GM10266 (cell line): Measurements from ENCODE around the gene SYT9.

Experiments
- DNase-seq: peaks from one replicate; pipeline ENCODE4 v3.0.0; 2012; ENCODE audit errors: extremely low spot score
- TF ChIP-seq, protein P1 (sequence below): IDR thresholded peaks from 2 replicates; pipeline ENCODE4 v1.5.1; 2012; ENCODE audit warnings: mild to moderate bottlenecking, low read depth; ENCODE audit not compliant: control insufficient read depth, insufficient read depth; ENCODE audit errors: missing control alignments

The SYT9 gene

GRCh38 chr11:7286178-7286577 is 34.5 kb downstream of the SYT9 start:
- TF ChIP-seq, protein P1, sequence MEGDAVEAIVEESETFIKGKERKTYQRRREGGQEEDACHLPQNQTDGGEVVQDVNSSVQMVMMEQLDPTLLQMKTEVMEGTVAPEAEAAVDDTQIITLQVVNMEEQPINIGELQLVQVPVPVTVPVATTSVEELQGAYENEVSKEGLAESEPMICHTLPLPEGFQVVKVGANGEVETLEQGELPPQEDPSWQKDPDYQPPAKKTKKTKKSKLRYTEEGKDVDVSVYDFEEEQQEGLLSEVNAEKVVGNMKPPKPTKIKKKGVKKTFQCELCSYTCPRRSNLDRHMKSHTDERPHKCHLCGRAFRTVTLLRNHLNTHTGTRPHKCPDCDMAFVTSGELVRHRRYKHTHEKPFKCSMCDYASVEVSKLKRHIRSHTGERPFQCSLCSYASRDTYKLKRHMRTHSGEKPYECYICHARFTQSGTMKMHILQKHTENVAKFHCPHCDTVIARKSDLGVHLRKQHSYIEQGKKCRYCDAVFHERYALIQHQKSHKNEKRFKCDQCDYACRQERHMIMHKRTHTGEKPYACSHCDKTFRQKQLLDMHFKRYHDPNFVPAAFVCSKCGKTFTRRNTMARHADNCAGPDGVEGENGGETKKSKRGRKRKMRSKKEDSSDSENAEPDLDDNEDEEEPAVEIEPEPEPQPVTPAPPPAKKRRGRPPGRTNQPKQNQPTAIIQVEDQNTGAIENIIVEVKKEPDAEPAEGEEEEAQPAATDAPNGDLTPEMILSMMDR, result no peak
- no peak for DNase-seq

DNA sequence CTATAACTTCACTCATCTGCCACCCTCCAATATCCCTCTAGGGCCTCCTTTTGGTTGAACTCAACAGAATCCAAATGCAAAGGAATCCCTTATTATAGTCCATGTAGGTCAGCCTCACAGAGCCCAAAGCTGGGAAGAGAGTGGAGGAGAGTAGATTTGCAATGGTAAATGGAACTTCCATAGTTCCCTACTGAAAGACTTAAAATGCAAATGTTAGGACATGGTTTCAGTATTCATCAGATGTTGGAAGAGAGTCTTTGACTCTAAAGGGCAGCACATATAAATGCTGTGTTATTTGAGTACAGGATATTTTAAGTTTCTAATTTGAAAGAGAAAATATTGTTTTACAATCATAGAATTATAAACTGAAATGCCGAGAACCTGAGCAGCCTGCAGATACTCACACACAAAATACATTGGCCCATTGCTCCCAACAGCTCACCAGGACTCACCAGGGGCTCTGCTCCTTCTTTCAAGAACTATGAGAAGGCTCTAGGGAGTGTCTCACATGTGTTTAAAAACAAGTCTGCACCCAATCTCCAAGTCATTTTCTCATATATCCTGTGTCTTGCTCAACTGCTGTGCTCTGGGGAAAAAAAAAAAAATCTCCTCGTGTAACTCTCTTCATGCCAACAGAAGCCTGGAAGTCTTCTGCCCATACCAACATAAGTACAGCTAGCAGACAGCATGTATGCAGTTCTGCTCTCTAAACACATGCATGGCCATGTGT is 39.6 kb downstream of the SYT9 start:
- no peak for DNase-seq
- TF ChIP-seq, protein P1, result no peak

DNA sequence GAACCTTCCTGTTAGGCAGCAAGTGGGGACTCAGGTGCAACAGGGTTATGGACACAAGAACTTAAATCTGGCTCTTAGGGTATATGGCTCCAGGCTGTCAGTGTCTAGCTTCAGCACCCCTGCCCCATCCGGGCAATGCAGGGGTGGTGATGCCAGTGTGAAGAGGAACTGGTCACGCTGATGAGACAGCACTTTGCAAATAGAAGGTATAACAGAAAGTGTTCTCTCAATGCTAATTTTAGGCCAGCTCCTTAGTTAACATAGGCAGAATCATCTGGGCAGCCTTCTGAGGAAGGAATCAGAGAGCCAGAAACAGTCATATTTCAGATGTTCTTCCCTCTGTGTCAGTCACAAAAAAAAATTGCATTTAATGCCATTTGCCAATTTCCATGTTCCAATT is 41.2 kb downstream of the SYT9 start:
- no peak for DNase-seq
- TF ChIP-seq, protein P1, result no peak

DNA sequence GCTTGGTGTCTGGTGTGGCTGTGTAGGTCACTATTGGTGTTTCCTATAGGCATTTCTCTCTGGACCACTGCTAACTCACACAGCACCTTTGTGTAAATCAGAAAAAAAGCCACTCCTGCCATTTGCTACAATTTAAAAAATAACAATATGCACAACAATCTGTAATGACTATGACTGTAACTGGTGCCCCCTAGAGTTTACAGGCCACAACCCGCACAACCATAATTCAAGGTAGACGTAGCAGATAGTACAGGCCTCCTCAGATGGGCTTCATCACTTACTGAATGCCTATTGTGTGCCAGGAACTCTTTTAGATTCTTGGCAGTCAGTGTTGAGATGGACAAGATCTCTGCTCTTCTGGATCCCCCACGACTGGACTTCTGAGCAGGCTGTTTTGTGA is 47.7 kb downstream of the SYT9 start:
- DNase-seq, result no peak
- TF ChIP-seq, protein P1, result no peak

- TF ChIP-seq, protein P1, result no peak
- DNase-seq, result no peak
Observed at GRCh38 chr11:7300281-7300680, 48.6 kb downstream of the SYT9 start.

- TF ChIP-seq, protein P1, result no peak
- DNase-seq, result no peak
Observed at GRCh38 chr11:7303146-7303545, 51.4 kb downstream of the SYT9 start.

DNA sequence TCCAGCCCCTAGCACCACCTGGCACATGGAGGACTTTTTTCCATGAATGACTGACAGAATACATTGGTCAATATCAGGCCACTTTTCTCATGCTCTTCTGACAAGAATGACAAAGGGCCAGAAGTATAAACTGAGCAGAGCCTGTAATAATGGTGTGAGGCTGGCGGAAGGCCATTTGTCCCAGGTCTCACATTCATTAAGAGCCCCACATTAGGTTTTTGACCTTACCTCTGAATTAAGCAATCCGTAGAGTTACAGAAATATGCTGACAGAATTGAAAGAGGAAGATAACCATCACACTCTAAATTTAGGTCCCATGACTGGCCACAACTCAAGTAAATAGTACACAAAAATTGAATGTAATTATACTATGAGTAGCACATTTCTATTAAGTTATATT is 55.2 kb downstream of the SYT9 start:
- TF ChIP-seq, protein P1, result no peak
- no peak for DNase-seq
